Measurements from ENCODE around the gene PER3. TPM values are rescaled to one million over a fixed set of nuclear protein-coding genes. Genes with fewer than 3 reads are reported as not detected.

Gene PER3
- total RNA-seq, 6 experiments from 2014 or later = 8.7 to 26.2 (median 13.5) TPM

DNA sequence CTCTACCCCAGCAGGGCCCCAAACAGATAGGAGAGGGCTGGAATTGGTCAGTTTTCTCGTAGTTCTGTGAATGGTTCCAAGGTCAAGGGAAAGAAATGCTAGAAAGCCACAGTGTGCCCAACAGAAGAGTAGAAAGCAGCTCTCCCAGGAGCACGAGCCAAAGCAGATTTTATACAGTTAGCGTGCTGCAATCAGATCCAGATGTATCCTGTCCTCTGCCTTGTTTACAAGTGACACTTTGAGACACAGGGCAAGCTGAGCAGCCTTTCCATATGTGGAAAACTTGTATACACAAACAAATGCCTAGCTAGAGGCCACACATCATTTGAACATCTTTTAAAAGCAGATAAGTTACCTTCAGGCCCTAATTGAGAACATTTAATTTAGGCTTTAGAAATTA is 6.5 kb upstream of the PER3 start:
- H3K4me1 ChIP-seq = peaks cover 0 to 11% (median 0%) of the 10 kb centered on the region in 4 donors
- TF ChIP-seq POLR2A (IDR thresholded peaks at IDR 0.05) = no peak
- TF ChIP-seq, protein P1, sequence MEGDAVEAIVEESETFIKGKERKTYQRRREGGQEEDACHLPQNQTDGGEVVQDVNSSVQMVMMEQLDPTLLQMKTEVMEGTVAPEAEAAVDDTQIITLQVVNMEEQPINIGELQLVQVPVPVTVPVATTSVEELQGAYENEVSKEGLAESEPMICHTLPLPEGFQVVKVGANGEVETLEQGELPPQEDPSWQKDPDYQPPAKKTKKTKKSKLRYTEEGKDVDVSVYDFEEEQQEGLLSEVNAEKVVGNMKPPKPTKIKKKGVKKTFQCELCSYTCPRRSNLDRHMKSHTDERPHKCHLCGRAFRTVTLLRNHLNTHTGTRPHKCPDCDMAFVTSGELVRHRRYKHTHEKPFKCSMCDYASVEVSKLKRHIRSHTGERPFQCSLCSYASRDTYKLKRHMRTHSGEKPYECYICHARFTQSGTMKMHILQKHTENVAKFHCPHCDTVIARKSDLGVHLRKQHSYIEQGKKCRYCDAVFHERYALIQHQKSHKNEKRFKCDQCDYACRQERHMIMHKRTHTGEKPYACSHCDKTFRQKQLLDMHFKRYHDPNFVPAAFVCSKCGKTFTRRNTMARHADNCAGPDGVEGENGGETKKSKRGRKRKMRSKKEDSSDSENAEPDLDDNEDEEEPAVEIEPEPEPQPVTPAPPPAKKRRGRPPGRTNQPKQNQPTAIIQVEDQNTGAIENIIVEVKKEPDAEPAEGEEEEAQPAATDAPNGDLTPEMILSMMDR (IDR thresholded peaks at IDR 0.05) = no peak
- ATAC-seq (no peak), DNase-seq (no peak)
- H3K27ac ChIP-seq = no peak overlapping the region
- no peak overlapping the region for H3K4me3 ChIP-seq
- 79% methylated on average over 3 of the region's 3 CpGs for WGBS (ENCODE audit: insufficient coverage, low coverage, low lambda C conversion rate, missing lambda C conversion rate)
- no peaks in the 10 kb centered on the region for H3K27me3 ChIP-seq
- no peaks in the 10 kb centered on the region for H3K9me3 ChIP-seq
- peaks cover 0 to 33% (median 5%) of the 10 kb centered on the region in 4 donors for H3K36me3 ChIP-seq
- intact Hi-C loops (cut with DNase I) = no loop called here

DNA sequence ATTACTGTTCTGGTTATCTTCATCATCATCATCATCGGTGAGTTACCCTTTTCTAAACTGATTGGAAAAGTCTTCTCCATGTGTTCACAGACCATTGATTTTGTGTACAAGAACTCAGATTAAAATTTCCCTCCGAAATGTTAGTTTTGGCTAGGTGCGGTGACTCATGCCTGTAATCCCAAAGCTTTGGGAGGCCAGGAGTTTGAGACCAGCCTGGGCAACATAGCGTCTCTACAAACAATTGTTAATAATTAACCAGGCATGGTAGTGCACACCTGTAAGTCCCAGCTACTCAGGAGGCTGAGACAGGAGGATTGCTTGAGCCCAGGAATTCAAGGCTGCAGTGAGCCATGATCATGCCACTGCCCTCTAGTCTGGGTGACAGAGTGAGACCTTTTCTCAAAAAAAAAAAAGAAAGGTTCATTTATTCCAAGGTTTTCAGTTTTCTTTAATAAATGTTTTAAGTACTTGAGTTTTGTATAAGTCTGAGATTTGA is 5.9 kb upstream of the PER3 start:
- TF ChIP-seq POLR2A (IDR thresholded peaks at IDR 0.05) = no peak
- no peak overlapping the region for H3K27ac ChIP-seq
- H3K4me1 ChIP-seq = peaks cover 0 to 10% (median 3%) of the 10 kb centered on the region in 4 donors
- 41% methylated on average over 4 of the region's 4 CpGs for WGBS (ENCODE audit: insufficient coverage, low coverage, low lambda C conversion rate, missing lambda C conversion rate)
- H3K4me3 ChIP-seq = no peak overlapping the region
- peaks cover 0 to 33% (median 5%) of the 10 kb centered on the region in 4 donors for H3K36me3 ChIP-seq
- intact Hi-C loops (cut with DNase I) = no loop called here
- peak in 3 of 4 donors; percentile 37 to 71 (median 64) for ATAC-seq
- DNase-seq = no peak
- H3K27me3 ChIP-seq = no peaks in the 10 kb centered on the region
- H3K9me3 ChIP-seq = no peaks in the 10 kb centered on the region

DNA sequence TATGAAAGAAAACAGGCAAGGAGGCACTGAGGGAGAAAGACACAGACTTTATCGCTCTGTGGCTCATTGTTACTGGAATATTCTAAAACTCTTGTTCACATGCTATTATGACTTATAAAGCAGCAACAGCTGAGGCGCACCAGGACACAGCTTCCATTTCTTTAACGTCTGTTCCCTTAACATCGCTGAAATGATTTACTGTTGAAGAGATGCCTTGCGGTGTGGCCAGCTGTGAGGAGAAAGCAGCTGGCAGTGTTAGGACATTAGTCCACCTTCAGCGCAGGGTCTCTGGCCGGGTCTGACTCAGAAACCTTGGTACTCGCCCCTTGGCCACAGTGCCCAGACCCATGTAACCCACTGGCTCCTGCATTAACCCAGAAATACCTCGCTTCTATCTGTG is 3.1 kb upstream of the PER3 start:
- no peak overlapping the region for H3K27ac ChIP-seq
- peaks cover 0 to 19% (median 3%) of the 10 kb centered on the region in 4 donors for H3K4me1 ChIP-seq
- H3K27me3 ChIP-seq = no peaks in the 10 kb centered on the region
- no peak for TF ChIP-seq POLR2A (IDR thresholded peaks at IDR 0.05)
- TF ChIP-seq, protein P1 (IDR thresholded peaks at IDR 0.05) = no peak
- H3K4me3 ChIP-seq = no peak overlapping the region
- 93% methylated on average over 7 of the region's 9 CpGs for WGBS (ENCODE audit: insufficient coverage, low coverage, low lambda C conversion rate, missing lambda C conversion rate)
- intact Hi-C loops (cut with DNase I) = no loop called here
- no peak for ATAC-seq
- no peaks in the 10 kb centered on the region for H3K9me3 ChIP-seq
- H3K36me3 ChIP-seq = peaks cover 0 to 33% (median 4%) of the 10 kb centered on the region in 4 donors
- DNase-seq = no peak

DNA sequence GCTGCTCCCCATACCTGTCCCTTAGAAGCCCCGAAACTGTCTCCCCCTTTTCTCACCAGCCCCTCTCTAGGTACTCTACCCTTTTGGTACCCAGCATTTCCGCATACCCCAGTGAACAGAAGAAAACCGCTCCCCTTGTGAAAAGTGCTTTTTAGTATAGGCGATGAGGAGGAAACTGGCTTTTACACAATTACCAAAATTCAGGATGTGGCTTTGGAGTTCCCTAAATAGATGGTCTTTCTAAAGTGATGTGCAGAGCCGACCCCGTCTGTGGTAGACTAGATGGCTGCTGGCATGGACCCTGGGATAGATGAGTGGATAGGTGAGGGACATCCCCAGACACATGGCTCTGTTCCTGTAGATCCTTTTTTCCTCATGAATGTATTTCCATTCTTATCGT is 2.6 kb upstream of the PER3 start:
- Histone ChIP-seq H3K27ac (no peak overlapping the region), H3K36me3 (peaks cover 0 to 33% (median 4%) of the 10 kb centered on the region in 4 donors), H3K27me3 (no peaks in the 10 kb centered on the region), H3K9me3 (no peaks in the 10 kb centered on the region), H3K4me1 (peaks cover 0 to 19% (median 3%) of the 10 kb centered on the region in 4 donors), H3K4me3 (no peak overlapping the region)
- ATAC-seq (no peak), DNase-seq (no peak)
- WGBS (ENCODE audit: insufficient coverage, low coverage, low lambda C conversion rate, missing lambda C conversion rate) = 45% methylated on average over 7 of the region's 7 CpGs
- intact Hi-C loops (cut with DNase I) = no loop called here
- no peak for TF ChIP-seq POLR2A (IDR thresholded peaks at IDR 0.05)
- TF ChIP-seq, protein P1 (IDR thresholded peaks at IDR 0.05) = no peak

DNA sequence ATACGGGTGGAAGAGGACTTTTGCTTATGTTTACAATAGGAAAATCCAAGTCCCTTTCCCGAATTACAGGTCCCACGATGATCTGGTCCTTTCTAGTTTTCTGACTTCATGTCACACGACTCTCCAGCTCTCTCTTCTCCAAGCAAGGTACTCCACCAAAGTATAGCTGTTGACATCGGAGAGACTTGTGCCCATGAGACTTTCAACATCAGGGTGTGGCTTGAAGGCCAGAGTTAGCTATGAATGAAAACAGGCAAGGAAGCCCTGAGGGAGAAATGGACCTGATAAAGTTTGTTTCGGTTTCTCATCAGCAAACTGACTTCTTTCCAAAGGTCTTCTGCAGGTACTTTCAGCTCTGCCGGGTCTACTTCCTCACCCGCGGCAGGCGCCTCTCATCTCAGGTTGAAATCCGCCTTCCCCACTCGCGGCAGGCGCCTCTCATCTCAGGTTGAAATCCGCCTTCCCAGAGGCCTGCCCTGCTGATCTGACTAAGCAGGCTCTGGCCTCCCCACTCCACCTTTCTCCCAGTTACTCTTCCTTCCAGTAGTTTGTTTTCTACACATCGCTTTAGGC is 2.1 kb upstream of the PER3 start:
- Histone ChIP-seq H3K4me3 (no peak overlapping the region), H3K27me3 (no peaks in the 10 kb centered on the region), H3K9me3 (no peaks in the 10 kb centered on the region), H3K4me1 (peaks cover 0 to 19% (median 3%) of the 10 kb centered on the region in 4 donors), H3K36me3 (peaks cover 0 to 32% (median 4%) of the 10 kb centered on the region in 4 donors), H3K27ac (no peak overlapping the region)
- ATAC-seq = no peak
- WGBS (ENCODE audit: insufficient coverage, low coverage, low lambda C conversion rate, missing lambda C conversion rate) = 82% methylated on average over 12 of the region's 16 CpGs
- TF ChIP-seq POLR2A (IDR thresholded peaks at IDR 0.05) = no peak
- TF ChIP-seq, protein P1 (IDR thresholded peaks at IDR 0.05) = no peak
- intact Hi-C loops (cut with DNase I) = no loop called here
- DNase-seq = peak in 1 of 3 donors; percentile 61

Measured in right lobe of liver (tissue), 6 donors.